GM12878 (cell line): Measurements from ENCODE around the gene NCS1. TPM values are rescaled to one million over a fixed set of nuclear protein-coding genes. Genes with fewer than 3 reads are reported as not detected.

ENCODE experiments used
- ATAC-seq: fragments of 200-7000 bp; cut with Tn5 transposase; 3 replicates; pipeline ENCODE4 v1.9.1; 2020; ENCODE audit warnings: mild to moderate bottlenecking, moderate library complexity
- BruUV-seq: library from RNA; stranded (reverse); fragments of 400-500 nt; replicated peaks from 2 replicates; lab custom pipeline; 2021; lab: Mats Ljungman, UMichigan
- CTCF ChIA-PET: fragments of 300-600 bp; sonication (Branson Sonifier 250); formaldehyde crosslinking; extraction: SDS; loops from one replicate; lab custom pipeline; 2021; ENCODE audit warnings: inconsistent platforms; lab: Yijun Ruan, JAX
- POLR2A ChIA-PET: fragments of 350-600 bp; formaldehyde crosslinking; extraction: SDS; loops from one replicate; lab custom pipeline; 2021; ENCODE audit warnings: inconsistent platforms; lab: Charles Lee
- RAD21 ChIA-PET: fragments of 300-600 bp; sonication (Branson Sonifier 250); formaldehyde crosslinking; loops from one replicate; lab custom pipeline; 2023; ENCODE audit warnings: antibody characterized with exemption; ENCODE audit not compliant: unreplicated experiment; lab: Charles Lee
- SMC1A ChIA-PET: fragments of 300-600 bp; sonication (Branson Sonifier 250); formaldehyde crosslinking; loops from one replicate; lab custom pipeline; 2023; ENCODE audit not compliant: unreplicated experiment, uncharacterized antibody; lab: Charles Lee
- DNase-seq: peaks from one replicate; pipeline ENCODE4 v3.0.0-alpha.2; 2011; ENCODE audit warnings: low read depth, low spot score
- FAIRE-seq: peaks from 3 replicates; lab custom pipeline; 2011; peaks lifted over from hg19 to GRCh38; lab: Jason Lieb, UNC
- H2AFZ ChIP-seq: 2 replicates; pipeline ENCODE4 v1.6.0; 2011; ENCODE audit warnings: low read depth, low read length, control low read depth; ENCODE audit not compliant: control insufficient read depth
- H3K27ac ChIP-seq: 2 replicates; pipeline ENCODE4 v1.5.1; 2011; ENCODE audit warnings: control low read depth; ENCODE audit not compliant: control insufficient read depth, insufficient read depth
- H3K27me3 ChIP-seq, 2 experiments: replicated peaks in 1 of 2; 2 replicates each; pipeline versions ENCODE4 v1.6.0 to v1.6.1; 2011; ENCODE audit warnings: low read length in 1 of 2; ENCODE audit not compliant: control insufficient read depth in 2 of 2, insufficient read depth in 2 of 2
- H3K36me3 ChIP-seq, 2 experiments: 2 replicates each; pipeline ENCODE4 v1.5.1; 2011; ENCODE audit warnings: low read length in 1 of 2; ENCODE audit not compliant: control insufficient read depth in 2 of 2, insufficient read depth in 2 of 2
- H3K4me1 ChIP-seq: 2 replicates; pipeline ENCODE4 v1.6.1; 2011; ENCODE audit warnings: mild to moderate bottlenecking, low read length, moderate library complexity, mixed read lengths; ENCODE audit not compliant: control insufficient read depth, insufficient read depth
- H3K4me2 ChIP-seq: 2 replicates; pipeline ENCODE4 v1.6.0; 2011; ENCODE audit warnings: control low read depth; ENCODE audit not compliant: control insufficient read depth, insufficient read depth
- H3K4me3 ChIP-seq: fragments of 200-600 bp; sonication (generic); 2 replicates; pipeline ENCODE4 v1.5.1; 2016
- H3K79me2 ChIP-seq: 2 replicates; pipeline ENCODE4 v1.6.0; 2011; ENCODE audit warnings: low read length; ENCODE audit not compliant: control insufficient read depth, insufficient read depth
- H3K9ac ChIP-seq: 2 replicates; pipeline ENCODE4 v1.8.0; 2011; ENCODE audit warnings: low read length, control low read depth, mixed read lengths; ENCODE audit not compliant: control insufficient read depth, insufficient read depth
- H3K9me3 ChIP-seq: replicated peaks from 3 replicates; pipeline ENCODE4 v1.5.1; 2011; ENCODE audit warnings: mild to moderate bottlenecking, low read length; ENCODE audit not compliant: control insufficient read depth, insufficient read depth
- H4K20me1 ChIP-seq: 2 replicates; pipeline ENCODE4 v1.6.0; 2011; ENCODE audit not compliant: control insufficient read depth, insufficient read depth
- KLF5 ChIP-seq: fragments of 450-650 bp; IDR thresholded peaks from 2 replicates; pipeline ENCODE4 v1.6.1; 2014; ENCODE audit warnings: mild to moderate bottlenecking; ENCODE audit not compliant: partially characterized antibody
- NFXL1 ChIP-seq: fragments of 450-650 bp; IDR thresholded peaks from 2 replicates; pipeline ENCODE4 v1.6.1; 2017; ENCODE audit warnings: antibody characterized with exemption, mild to moderate bottlenecking, borderline replicate concordance
- PML ChIP-seq: IDR thresholded peaks from 2 replicates; pipeline ENCODE4 v1.6.1; 2012; ENCODE audit warnings: low read length, inconsistent platforms
- RB1 ChIP-seq: fragments of 450-650 bp; formaldehyde crosslinking; IDR thresholded peaks from 2 replicates; pipeline ENCODE4 v1.6.1; 2017; ENCODE audit warnings: mild to moderate bottlenecking, borderline replicate concordance
- SIX5 ChIP-seq: IDR thresholded peaks from 2 replicates; pipeline ENCODE4 v1.6.1; 2011; ENCODE audit warnings: mild to moderate bottlenecking, low read depth, low read length, moderate library complexity; ENCODE audit not compliant: severe bottlenecking
- WGBS: methylation state at CpG from one replicate; pipeline ENCODE4 v1.1.6; 2016; ENCODE audit warnings: low lambda C conversion rate; ENCODE audit not compliant: insufficient replicate concordance, insufficient coverage; ENCODE audit errors: missing lambda C conversion rate; 5-methylcytosine and 5-hydroxymethylcytosine counted together
- in situ Hi-C: fragments of 300-500 bp; cut with MboI; formaldehyde crosslinking; loops from 9 replicates; pipeline ENCODE4 v1.14.3; 2018; ENCODE audit warnings: mixed read lengths
- intact Hi-C: fragments of 100-400 bp; cut with micrococcal nuclease; formaldehyde crosslinking; loops from one replicate; pipeline ENCODE4 v1.14.2; 2022; ENCODE audit not compliant: unreplicated experiment
- polyA plus RNA-seq, 11 experiments: library from polyadenylated mRNA; depleted of rRNA in 4 of 11; unstranded in 6 of 11; stranded (reverse) in 5 of 11; fragments of >200 nt; fragmentation: Nextera tagmentation in 4 of 11; fragmentation: Illumina TruSeq in 1 of 11; extraction: Ambion mirVana in 4 of 11; extraction: Trizol in 1 of 11; gene quantifications; 1 replicate in 1 of 11; 2 replicates in 10 of 11; pipeline versions ENCODE4 v1.2.1 to v1.2.3, GENCODE V29; 2011 to 2016; ENCODE audit warnings: inconsistent platforms in 2 of 11, missing spikeins in 2 of 11, low read depth in 1 of 11
- total RNA-seq, 4 experiments: library from RNA; depleted of rRNA in 3 of 4; stranded (reverse); fragments of >200 nt in 3 of 4; fragmentation: Illumina TruSeq in 1 of 4; extraction: Trizol in 1 of 4; gene quantifications; 2 replicates each; pipeline versions ENCODE4 v1.2.1 to v1.2.3, GENCODE V29; 2013 to 2021
- TF ChIP-seq, protein P1 (sequence below): fragments of 450-650 bp; IDR thresholded peaks from 2 replicates; pipeline ENCODE4 v1.6.1; 2018; ENCODE audit warnings: borderline replicate concordance, mild to moderate bottlenecking; ENCODE audit not compliant: partially characterized antibody

The NCS1 gene
- total and polyA plus RNA-seq, 10 of the 15 experiments (the other 5 are each of a cell fraction or from before 2014, with no cell fraction given): 0.04 to 0.22 (median 0.06) TPM; not detected in 4

DNA sequence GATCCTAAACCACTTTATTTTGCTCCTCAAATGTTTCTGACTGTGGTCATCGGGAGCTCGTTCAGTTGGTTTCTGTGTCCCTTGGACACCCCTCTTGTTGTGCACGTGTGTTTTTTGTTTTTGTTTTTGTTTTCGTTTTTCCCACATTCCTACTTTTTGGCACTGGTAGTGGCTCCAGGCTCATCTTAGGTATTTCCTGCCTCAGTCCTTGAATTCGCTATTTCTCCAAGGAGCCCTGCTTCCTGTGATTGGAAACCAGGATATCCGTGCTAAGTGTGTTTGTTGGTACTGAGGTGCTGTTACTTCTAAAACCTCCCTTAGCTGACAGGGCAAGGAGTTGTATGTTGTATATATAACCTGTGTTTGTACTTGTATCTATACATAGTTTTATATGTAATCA, 99.3 kb downstream of the NCS1 start:
- Histone ChIP-seq H3K79me2 (no peaks in the 10 kb centered on the region), H3K9me3 (no peaks in the 10 kb centered on the region), H3K9ac (no peak overlapping the region), H3K27me3 (peaks cover 0 to 2% of the 10 kb centered on the region in 2 experiments; a peak in 3 of 4 replicates), H3K36me3 (no peaks in the 10 kb centered on the region), H3K27ac (no peak overlapping the region), H3K4me2 (no peak overlapping the region), H3K4me3 (no peak overlapping the region), H2AFZ (no peak overlapping the region), H3K4me1 (no peaks in the 10 kb centered on the region), H4K20me1 (no peaks in the 10 kb centered on the region)
- no peak for FAIRE-seq
- ATAC-seq: no peak
- in situ Hi-C loops (no loop called here), intact Hi-C loops (no loop called here)
- RAD21 ChIA-PET: no interaction called here
- WGBS: 43% methylated on average over 6 of the region's 6 CpGs
- SMC1A ChIA-PET: interaction anchor here (0.9 kb wide), 1 partner anchor 18 kb away, joined by 3 read pairs; no protein-coding TSS in a partner anchor
- BruUV-seq: no TSS peak
- CTCF ChIA-PET: interaction anchor here (0.7 kb wide), 1 partner anchor 29 kb away, joined by 3 read pairs; no protein-coding TSS in a partner anchor
- TF ChIP-seq PML: no peak
- no peak for TF ChIP-seq SIX5
- TF ChIP-seq RB1: no peak
- TF ChIP-seq, protein P1, sequence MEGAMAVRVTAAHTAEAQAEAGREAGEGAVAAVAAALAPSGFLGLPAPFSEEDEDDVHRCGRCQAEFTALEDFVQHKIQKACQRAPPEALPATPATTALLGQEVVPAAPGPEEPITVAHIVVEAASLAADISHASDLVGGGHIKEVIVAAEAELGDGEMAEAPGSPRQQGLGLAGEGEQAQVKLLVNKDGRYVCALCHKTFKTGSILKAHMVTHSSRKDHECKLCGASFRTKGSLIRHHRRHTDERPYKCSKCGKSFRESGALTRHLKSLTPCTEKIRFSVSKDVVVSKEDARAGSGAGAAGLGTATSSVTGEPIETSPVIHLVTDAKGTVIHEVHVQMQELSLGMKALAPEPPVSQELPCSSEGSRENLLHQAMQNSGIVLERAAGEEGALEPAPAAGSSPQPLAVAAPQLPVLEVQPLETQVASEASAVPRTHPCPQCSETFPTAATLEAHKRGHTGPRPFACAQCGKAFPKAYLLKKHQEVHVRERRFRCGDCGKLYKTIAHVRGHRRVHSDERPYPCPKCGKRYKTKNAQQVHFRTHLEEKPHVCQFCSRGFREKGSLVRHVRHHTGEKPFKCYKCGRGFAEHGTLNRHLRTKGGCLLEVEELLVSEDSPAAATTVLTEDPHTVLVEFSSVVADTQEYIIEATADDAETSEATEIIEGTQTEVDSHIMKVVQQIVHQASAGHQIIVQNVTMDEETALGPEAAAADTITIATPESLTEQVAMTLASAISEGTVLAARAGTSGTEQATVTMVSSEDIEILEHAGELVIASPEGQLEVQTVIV: no peak
- POLR2A ChIA-PET: no interaction called here
- DNase-seq: no peak

GRCh38 chr9:130275156-130275555, 103.0 kb downstream of the NCS1 start:
- ChIA-PET SMC1A (no interaction called here), CTCF (no interaction called here), POLR2A (no interaction called here), RAD21 (no interaction called here)
- WGBS: 17% methylated on average over 9 of the region's 9 CpGs
- no peak for FAIRE-seq
- DNase-seq: no peak
- Histone ChIP-seq H3K9me3 (no peaks in the 10 kb centered on the region), H3K27ac (no peak overlapping the region), H3K36me3 (no peaks in the 10 kb centered on the region), H3K79me2 (no peaks in the 10 kb centered on the region), H2AFZ (no peak overlapping the region), H3K9ac (no peak overlapping the region), H4K20me1 (no peaks in the 10 kb centered on the region), H3K27me3 (no peaks in the 10 kb centered on the region; a peak in 1 of 4 replicates), H3K4me1 (no peaks in the 10 kb centered on the region), H3K4me3 (no peak overlapping the region), H3K4me2 (no peak overlapping the region)
- no peak for ATAC-seq
- intact Hi-C loops: no loop called here
- no TSS peak for BruUV-seq
- no peak for TF ChIP-seq KLF5
- TF ChIP-seq NFXL1: no peak
- in situ Hi-C loops: no loop called here
